ENCODE measurements around the gene GAPVD1.
"Not testable (repeated sequence)": the region's sequence is repeated elsewhere in the genome, so short reads cannot be mapped to it uniquely, and the experiment has no call there.

GAPVD1 gene

GRCh38 chr9:125396799-125397198 is 135.2 kb downstream of the GAPVD1 start:
- DNase-seq = no peak
- in situ Hi-C loops (cut with MboI; ENCODE audit: low pct_unique_long_range_greater_than_20kb, low sequenced_read_pairs) = loop anchor here (25.0 kb wide), 1 partner anchor 534 kb away; the partner anchor contains the start of genes ARPC5L, RPL35 and WDR38

- in situ Hi-C loops (cut with MboI; ENCODE audit: low pct_unique_long_range_greater_than_20kb, low sequenced_read_pairs) = loop anchor here (25.0 kb wide), 1 partner anchor 535 kb away; the partner anchor contains the start of genes ARPC5L, RPL35 and WDR38
- DNase-seq = no peak
These were observed 136.1 kb downstream of the GAPVD1 start for GRCh38 chr9:125397736-125398135.

DNA sequence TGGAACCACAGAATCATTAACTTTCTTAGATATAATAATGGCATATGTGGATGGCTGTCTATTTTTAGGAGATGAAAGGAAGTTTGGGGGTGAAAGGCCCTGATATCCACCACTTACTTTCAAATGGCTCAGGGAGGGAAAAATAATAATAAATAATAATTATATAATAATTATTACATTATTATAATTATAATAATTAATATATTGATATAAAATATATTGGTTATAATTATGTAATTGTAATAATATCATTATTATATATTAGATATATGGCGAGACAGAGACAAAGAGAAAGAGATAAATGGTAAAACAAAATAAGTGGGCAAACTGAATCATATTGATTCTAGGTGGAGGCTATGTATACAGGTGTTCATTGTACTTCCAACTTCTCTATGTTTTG is 136.6 kb downstream of the GAPVD1 start:
- no peak for DNase-seq
- in situ Hi-C loops (cut with MboI; ENCODE audit: low pct_unique_long_range_greater_than_20kb, low sequenced_read_pairs) = loop anchor here (25.0 kb wide), 1 partner anchor 536 kb away; the partner anchor contains the start of genes ARPC5L, RPL35 and WDR38

DNA sequence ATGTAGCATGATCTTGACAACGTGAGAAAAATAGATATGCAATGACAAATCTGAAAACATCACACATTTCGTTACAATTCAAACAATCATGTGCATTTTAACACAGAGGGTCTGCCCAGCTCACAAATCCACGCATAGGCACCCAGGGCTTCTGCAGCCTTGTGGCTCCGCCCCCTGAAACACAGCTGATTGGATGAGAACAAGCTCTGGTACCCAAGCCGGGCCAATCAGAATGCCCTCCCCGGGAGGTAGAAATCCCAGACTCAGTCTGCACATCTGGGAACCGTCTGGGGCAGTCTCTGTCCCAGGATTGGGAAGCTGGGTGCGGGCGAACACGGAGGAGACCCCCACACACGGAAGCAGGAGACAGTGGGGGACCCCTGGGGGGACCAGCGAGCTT is 137.5 kb downstream of the GAPVD1 start:
- in situ Hi-C loops (cut with MboI; ENCODE audit: low pct_unique_long_range_greater_than_20kb, low sequenced_read_pairs) = loop anchor here (25.0 kb wide), 1 partner anchor 537 kb away; the partner anchor contains the start of genes ARPC5L, RPL35 and WDR38
- DNase-seq = no peak

DNA sequence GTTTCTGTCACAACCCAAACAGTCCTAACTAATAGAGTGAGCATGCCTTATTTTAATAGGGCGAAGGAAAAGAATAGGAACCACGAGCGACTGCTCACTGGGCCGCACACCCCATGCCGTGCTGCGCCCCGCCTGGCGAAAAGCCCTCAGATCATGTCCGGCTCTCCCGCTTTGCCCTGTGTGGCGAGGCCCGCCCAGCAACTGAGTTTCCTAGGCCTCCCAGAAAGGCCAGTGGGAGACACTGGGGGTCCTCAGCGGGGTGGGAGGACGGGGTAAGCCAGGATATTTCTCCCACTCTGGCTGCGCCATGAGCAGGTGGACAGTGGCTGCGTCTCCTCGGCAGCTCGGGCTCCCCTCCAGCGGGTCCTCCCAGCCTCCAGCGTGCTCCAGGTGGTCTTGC is 138.0 kb downstream of the GAPVD1 start:
- in situ Hi-C loops (cut with MboI; ENCODE audit: low pct_unique_long_range_greater_than_20kb, low sequenced_read_pairs) = loop anchor here (25.0 kb wide), 3 partner anchors 537 to 1088 kb away; partner anchors contain the start of genes ARPC5L, RPL35 and WDR38
- DNase-seq = no peak

DNA sequence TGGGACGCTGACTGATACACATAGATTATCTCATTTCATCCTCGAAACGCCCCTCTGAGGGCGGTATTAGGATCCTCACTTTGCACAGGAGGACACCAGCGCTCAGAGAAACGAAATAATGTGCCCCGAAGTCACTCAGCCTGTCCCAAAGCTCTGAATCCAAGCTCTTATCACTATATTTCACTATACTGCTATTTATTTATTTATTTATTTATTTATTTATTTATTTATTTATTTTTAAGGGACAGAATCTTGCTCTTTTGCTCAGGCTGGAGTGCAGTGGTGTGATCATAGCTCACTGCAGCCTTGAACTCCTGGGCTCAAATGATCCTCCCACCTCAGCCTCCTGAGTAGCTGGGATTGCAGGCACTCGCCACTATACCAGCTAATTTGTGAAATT is 138.6 kb downstream of the GAPVD1 start:
- in situ Hi-C loops (cut with MboI; ENCODE audit: low pct_unique_long_range_greater_than_20kb, low sequenced_read_pairs) = loop anchor here (25.0 kb wide), 2 partner anchors 837 to 1087 kb away; no protein-coding TSS in a partner anchor
- not testable (repeated sequence) for DNase-seq

DNA sequence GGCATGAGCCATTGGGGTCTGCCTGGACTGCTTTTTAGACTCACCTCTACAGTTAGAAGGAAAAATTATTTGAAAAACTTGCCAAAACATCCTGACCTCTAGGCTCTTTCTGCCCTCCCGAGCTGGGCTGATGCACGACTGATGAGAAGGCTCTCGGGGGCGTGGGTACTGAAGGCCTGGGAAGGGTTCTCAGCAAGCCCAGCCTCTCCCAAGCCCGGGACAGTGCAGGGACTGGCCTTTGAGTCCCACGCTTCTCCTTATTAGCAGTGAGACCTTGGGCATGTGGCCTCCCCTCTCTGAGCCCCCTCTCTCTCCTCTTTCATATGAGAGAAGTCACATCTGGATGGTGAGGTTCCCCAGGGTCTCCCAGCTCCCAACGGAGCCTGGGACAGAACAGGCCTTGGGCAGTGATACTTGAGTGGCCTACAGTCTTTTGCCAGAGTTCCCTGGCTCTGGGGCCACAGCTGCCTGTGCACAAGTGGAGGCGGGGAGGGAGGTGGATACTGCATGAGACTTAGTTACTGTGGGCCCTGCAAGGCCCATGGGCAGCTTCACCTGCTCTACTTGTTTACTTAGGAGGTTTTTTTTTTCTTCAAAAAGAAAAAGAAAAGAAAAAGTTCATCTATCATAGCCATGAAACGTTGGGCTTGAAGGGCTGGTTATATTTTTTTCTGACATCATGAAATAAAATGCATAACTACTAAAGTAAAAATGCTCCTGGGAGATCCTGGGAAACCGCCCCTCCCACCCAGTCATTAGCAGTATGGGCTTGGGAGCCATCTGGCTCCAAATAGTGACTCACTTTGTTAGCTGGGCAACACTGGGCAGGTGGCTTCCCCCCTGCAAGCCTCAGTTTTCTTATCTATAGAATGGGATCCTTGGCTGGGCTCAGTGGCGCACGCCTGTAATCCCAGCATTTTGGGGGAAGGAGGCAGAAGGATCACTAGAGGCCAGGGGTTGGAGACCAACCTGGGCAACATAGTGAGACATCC is 139.4 kb downstream of the GAPVD1 start:
- in situ Hi-C loops (cut with MboI; ENCODE audit: low pct_unique_long_range_greater_than_20kb, low sequenced_read_pairs) = loop anchor here (25.0 kb wide), 2 partner anchors 836 to 1086 kb away; no protein-coding TSS in a partner anchor
- DNase-seq = no peak

GRCh38 chr9:125404733-125405132 is 143.1 kb downstream of the GAPVD1 start:
- in situ Hi-C loops (cut with MboI; ENCODE audit: low pct_unique_long_range_greater_than_20kb, low sequenced_read_pairs) = loop anchor here (25.0 kb wide), 2 partner anchors 833 to 1083 kb away; no protein-coding TSS in a partner anchor
- DNase-seq = no peak

- in situ Hi-C loops (cut with MboI; ENCODE audit: low pct_unique_long_range_greater_than_20kb, low sequenced_read_pairs) = loop anchor here (25.0 kb wide), 2 partner anchors 831 to 1081 kb away; no protein-coding TSS in a partner anchor
- no peak for DNase-seq
These were observed 144.5 kb downstream of the GAPVD1 start for GRCh38 chr9:125405938-125406809.

DNA sequence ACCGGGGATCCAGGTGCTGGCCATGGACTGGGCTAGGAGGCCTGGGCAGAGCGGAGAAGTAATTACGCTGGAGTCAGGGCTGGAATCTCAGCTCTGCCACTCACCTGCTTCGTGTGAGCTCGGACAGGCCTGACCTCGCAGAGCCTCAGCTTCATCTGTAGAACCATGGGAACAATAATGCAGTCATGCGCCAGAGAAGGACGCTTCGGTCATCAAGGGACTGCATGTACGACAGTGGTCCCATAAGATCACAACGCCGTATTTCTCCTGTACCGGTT is 145.1 kb downstream of the GAPVD1 start:
- no peak for DNase-seq
- in situ Hi-C loops (cut with MboI; ENCODE audit: low pct_unique_long_range_greater_than_20kb, low sequenced_read_pairs) = loop anchor here (25.0 kb wide), 2 partner anchors 831 to 1081 kb away; no protein-coding TSS in a partner anchor

- in situ Hi-C loops (cut with MboI; ENCODE audit: low pct_unique_long_range_greater_than_20kb, low sequenced_read_pairs) = loop anchor here (25.0 kb wide), 2 partner anchors 830 to 1080 kb away; no protein-coding TSS in a partner anchor
- DNase-seq = no peak
These were observed 145.9 kb downstream of the GAPVD1 start for GRCh38 chr9:125407432-125407973.

DNA sequence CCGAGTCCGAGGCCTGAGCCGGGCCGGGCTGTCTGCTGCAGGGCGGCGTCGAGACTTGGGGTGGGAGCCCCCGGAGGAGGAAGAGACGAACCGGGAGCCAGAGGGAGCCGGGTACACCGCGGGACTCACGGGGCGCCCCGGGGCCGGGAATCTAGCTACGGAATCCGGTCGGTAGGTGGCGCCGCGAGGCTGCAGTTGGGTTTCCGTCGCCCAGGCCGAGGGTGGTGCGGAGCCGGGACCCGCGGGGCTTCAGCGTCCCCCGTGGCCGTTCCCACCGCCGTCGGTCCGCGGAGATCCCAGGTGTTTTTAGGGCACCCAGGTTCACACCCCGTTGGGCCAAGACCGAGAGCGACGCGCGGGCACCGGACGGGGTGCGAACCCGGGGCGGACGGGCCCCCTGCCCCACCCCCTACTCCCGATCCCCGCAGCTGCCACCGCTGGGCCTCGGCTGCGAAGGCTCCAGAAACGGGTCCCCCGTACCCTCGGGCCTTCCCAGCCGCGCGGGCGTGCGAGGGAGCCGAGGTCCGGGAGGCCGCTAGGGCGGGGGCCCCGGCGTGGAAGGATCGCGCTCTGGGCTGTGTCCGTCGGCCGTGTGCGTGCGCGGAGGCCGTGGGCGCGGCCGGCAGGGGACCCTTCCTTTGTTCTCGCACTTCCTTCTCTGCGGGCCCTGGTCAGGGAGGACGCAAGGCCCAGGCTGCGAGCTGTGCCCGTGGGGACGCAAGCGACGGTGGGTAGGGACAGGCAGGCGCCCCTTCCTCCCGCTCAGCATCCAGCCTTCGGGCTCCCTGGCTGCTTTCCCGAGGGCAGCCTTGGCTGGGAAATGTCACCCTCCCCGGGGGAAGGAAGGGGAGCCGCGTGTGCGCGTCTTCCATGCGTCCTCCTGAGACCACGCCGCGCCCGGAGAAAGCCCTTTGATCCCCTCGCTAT is 146.6 kb downstream of the GAPVD1 start:
- peak; percentile 80 for DNase-seq
- in situ Hi-C loops (cut with MboI; ENCODE audit: low pct_unique_long_range_greater_than_20kb, low sequenced_read_pairs) = loop anchor here (25.0 kb wide), 2 partner anchors 829 to 1079 kb away; no protein-coding TSS in a partner anchor

DNA sequence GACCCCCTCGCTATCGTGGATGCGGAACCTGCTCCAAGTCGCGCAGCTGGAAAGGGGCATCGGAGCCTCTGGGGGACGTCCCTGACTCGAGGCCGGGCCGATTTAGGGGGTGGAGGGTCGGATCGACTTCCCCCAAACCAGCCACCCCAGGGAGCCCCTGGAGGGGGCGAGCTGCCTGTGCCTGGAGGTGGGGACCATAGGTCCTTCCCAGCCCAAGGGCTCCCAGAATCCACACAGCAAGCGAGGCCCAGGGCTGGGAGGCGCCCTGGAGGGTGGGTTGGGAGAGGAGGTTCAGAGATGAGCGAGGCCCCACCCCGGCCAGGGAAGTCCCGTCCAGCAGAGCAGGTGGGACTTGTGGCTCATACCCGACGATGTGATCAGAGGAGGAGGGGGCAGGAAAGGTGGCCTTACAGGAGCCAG is 147.6 kb downstream of the GAPVD1 start:
- DNase-seq = no peak
- in situ Hi-C loops (cut with MboI; ENCODE audit: low pct_unique_long_range_greater_than_20kb, low sequenced_read_pairs) = loop anchor here (25.0 kb wide), 2 partner anchors 828 to 1078 kb away; no protein-coding TSS in a partner anchor

DNA sequence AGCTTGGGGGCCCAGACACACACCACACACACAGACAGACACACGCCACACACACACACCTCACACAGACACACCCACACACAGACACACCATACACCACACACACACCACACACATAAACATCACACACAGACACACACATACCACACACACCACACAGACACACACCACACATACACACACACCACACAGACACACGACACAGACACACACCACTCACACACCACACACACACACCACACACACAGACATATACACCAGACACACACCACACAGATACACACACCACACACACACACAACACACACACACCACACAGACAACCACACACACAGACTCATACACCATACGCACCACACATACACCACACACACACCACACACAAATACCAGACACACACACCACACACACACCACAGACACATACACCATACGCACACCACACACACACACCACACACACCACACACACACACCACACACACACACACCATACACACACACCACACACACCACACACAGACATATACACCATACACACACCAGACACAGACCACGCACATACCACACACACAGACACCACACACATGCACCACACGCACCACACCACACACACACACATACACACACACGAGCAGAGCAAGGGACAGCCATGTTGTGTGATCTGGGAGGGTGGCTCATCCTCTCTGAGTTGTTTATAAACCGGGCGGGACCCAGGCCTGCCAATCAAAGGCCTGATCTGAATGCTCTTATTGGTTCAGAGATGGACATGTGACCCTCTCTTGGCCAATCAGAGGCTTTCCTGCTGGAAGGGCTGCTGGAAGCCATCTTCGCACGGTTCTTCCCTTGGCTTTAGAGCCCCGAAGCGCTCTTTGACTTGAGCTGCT is 148.3 kb downstream of the GAPVD1 start:
- DNase-seq = peak; percentile 42
- in situ Hi-C loops (cut with MboI; ENCODE audit: low pct_unique_long_range_greater_than_20kb, low sequenced_read_pairs) = loop anchor here (25.0 kb wide), 2 partner anchors 827 to 1077 kb away; no protein-coding TSS in a partner anchor

DNA sequence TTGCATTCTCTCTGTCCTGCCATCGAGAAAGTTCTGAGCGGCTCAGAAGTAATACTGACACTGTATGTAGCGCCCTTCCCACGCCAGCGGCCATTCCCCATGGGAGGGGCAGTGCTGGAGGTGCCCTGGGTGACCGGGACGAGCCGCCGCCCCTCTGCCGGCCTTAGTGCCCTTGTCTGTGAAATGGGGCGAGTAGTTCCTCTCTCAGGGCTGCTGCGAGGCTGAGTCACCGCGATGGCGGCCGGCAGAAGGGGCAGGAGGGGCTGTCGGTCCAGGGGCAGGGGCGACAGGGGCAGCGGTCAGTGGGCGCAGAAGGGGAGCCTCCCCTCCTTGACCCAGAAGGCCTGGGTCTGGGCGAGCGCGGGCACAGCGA is 148.9 kb downstream of the GAPVD1 start:
- in situ Hi-C loops (cut with MboI; ENCODE audit: low pct_unique_long_range_greater_than_20kb, low sequenced_read_pairs) = loop anchor here (25.0 kb wide), 2 partner anchors 827 to 1077 kb away; no protein-coding TSS in a partner anchor
- DNase-seq = no peak

DNA sequence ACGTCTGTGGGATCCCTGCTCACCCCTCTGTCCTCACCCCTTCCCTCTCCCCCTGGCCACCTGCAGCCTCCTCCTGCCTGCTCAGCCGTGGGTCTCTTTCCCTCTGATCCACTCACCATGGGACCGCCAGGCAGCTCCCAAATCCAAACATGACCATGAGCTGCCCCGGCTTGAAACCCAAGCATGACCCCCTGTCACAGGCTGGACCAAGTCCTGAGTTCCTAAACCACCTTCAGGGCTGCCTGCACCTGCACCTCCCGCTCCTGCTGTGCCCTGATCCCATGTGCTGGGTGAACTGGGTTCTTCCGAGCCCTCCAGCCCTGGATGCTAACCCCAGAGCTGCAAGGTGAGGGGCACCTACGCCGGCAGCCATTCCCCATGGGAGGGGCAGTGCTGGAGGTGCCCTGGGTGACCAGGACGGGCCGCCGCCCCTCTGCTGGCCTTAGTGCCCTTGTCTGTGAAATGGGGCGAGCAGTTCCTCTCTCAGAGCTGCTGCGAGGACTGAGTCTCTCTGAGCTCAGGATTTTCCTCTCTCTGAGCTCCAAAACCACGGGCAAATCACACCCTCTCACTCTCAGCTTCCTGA is 149.6 kb downstream of the GAPVD1 start:
- in situ Hi-C loops (cut with MboI; ENCODE audit: low pct_unique_long_range_greater_than_20kb, low sequenced_read_pairs) = loop anchor here (25.0 kb wide), 2 partner anchors 826 to 1076 kb away; no protein-coding TSS in a partner anchor
- no peak for DNase-seq
